GM23248 (cell line): ENCODE data around the gene TOM1.

ENCODE experiments used
- EZH2 ChIP-seq: fragments of 200-600 bp; sonication (generic); IDR thresholded peaks from 2 replicates; pipeline ENCODE4 v1.6.1; 2018; ENCODE audit warnings: antibody characterized with exemption, mild to moderate bottlenecking; ENCODE audit not compliant: insufficient read depth, poor library complexity, severe bottlenecking
- EZH2phosphoT487 ChIP-seq: fragments of 200-600 bp; sonication (generic); IDR thresholded peaks from 2 replicates; pipeline ENCODE4 v1.6.1; 2018; ENCODE audit warnings: antibody characterized with exemption, moderate library complexity, mild to moderate bottlenecking, low read depth; ENCODE audit not compliant: insufficient read depth

DNA sequence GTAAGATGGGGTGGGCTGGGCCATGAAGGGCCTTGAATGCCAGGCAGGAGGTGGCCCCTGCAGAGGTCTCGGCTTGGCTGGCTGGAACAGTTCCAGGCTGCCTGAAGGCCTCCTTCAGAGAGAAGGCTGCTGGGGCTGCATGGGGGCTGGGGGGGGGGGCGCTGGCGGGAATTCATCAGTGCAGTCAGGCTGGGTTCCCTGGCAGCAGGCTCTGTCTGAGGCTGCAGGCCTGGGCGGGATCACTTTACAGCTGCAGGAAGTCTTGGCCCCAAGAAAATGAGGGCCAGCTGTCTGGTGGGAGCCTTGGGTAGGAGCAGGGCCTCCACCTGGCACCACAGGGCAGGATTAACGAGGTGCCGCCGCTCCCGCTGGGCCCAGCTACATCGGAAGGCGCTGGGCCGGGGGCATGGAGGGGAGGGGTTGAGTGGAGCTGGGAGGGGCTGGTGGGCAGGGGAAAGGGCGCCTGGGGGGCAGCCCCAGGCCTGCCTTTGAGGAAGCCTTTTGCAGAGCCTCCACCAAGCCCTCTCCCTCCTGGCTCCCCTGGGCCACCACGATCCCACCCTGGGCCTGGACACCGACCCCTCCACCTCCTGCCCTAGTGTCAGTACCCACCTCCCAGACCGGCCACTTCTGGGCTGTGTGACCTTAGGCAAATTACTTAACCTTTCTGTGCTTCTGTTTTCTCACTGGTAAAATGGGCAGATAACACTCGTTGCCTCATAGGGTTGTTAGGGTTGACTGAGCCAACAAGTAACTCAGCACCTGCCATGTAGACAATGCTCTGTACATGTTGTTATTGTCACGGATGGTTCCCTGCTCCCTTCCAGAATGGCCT lies 50.2 kb downstream of the TOM1 start:
- TF ChIP-seq EZH2 (no peak), EZH2phosphoT487 (no peak)
